Ramos (cell line): ENCODE data around the gene KIRREL3.

ENCODE experiments used
- in situ Hi-C: fragments of 300-500 bp; cut with MboI; formaldehyde crosslinking; loops from one replicate; pipeline ENCODE4 v1.14.3; 2022; ENCODE audit warnings: low sequenced_read_pairs; ENCODE audit not compliant: unreplicated experiment

Gene KIRREL3

DNA sequence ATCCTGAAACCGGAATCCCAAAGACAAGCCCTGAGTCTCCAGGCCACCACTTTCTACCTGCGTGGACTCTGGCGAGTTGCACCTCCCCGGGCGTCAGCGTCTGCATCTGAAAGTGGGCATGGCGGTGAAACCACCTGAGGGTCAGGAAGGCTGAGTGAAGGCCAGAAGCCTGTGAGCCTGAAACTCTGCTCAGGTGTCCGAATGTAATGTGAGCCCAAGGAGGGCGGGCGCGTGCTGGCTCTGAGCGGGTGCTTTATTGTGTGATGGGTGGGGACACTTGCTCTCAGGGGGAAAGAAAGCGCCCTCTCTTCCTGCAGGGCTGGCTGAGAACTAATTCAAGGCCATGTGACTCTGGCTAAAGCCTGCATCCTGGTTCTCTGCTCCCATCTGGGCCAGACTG, 509.5 kb downstream of the KIRREL3 start:
- in situ Hi-C loops, result no loop called here

DNA sequence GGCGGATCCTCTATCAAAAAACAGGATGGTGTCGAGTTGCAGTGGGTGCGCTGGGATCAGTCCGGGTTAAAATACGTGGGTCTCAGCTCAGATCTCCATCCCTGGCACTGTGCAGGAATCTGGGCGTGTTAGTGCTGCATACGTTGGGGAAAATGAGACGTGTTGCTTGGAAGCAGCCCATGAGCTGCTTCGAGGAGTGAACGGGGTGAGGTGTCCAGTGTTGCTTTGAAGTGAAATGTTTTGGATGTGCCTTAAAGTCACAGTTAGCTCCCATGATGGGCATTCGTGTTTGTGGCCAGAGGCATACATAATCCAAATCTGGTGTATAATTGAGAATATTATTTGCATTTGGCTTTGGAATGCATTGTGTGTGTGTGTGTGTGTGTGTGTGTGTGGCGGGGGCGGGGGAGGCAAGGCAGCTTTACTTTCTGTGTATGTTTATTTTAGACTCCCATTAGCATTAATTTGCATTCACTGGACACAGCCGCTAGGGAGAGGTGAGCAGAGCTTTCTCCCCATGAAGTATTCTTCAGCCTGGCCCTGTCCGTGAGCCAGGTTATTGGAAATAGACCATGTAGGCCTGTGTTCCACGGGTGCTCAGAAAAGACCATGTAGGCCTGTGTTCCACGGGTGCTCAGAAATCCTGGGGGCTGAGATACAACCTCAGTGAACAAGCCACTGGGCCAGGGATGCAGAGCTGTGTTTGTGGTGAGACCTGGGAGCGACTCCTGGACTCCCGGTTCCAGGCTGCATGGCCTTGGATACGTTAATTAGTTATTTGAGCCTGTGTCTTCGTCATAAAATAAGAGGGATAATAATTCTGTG, 510.5 kb downstream of the KIRREL3 start:
- in situ Hi-C loops, result no loop called here

DNA sequence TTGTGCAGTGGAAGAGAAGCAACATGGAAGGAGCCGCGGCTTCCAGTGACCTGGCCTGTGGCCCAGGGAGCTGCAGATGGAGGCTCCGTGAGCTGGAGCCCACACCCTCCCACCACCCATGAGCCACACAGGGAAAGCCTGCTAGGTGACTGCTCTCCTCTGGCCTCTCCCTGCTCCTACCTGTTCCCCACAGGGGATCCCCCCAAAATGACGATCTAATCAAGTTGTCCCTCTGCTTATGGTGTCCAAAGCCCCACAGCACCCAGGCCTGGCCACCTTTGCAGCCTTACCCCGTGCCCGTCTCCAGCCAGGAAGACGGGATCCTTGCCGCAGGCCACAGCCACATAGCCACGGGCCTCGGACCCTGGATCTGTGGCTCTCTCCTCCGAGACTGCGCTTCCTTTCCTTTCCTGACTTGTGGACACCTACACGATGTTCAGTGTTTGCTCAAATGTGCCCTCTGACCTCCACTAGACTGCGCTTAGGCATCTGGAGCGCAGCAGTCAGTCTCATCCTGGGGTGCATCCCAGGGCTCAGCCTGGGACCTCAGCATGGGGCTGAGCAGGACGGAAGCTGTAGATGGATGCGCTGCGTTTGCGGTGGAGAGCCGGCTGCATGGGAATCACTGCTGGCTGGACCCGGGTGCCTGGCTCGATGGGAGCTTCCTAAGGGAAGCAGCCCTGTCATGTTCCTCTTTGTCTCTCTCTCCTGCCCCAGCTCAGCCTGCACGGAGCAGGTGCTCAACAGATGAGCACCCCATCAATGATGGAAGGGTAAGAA, 511.8 kb downstream of the KIRREL3 start:
- in situ Hi-C loops, result no loop called here

DNA sequence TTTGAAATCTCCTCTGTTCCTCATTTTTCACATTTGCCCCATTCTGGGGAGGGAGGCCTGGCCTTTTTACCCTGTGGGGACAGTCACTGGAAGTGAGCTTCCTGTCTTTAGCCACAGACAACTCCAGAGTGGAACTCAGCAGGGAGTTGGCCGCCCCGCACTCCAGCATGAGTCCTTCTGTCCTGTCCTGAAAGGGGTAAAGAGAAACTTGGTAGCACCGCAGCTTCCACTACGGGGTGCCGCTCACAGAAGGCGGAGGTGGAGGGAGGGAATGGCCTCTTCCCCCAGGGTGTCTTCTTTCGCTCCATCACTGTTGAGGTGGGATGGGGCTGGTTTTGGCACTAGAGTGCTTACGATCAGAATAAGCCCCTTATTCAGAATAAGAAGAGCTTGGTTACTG, 512.9 kb downstream of the KIRREL3 start:
- in situ Hi-C loops, result no loop called here

DNA sequence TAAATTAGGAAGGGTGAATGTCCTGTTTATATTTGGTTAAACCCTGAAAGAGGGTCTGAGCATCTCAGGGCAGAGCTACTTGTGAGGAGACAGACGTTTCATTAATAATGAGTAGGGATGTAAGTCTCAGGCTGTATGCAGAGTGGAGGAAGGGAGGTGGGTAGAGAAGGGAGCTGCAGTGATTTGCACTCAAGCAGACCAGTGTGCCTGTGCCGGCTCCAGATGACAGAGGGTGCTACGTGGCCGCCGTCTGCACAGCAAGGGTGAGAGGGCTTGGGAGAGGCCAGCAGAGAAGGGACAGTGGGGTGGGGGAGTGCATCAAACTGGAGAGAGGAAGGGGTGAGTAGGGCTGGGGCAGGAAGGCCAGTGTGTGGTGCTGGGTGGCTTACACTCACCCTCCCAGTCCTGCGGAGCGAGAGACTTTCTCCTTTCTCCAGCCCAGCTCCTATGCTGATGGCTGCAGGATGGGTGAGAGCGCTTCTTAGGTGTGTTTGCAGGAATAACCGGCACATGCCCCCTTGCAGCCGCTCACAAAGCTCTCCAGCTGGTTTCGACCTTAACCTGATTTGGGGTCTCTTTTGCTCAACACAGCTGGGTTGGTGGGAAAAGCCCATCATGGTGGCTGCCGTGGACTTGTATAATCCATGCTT, 514.5 kb downstream of the KIRREL3 start:
- in situ Hi-C loops, result no loop called here

DNA sequence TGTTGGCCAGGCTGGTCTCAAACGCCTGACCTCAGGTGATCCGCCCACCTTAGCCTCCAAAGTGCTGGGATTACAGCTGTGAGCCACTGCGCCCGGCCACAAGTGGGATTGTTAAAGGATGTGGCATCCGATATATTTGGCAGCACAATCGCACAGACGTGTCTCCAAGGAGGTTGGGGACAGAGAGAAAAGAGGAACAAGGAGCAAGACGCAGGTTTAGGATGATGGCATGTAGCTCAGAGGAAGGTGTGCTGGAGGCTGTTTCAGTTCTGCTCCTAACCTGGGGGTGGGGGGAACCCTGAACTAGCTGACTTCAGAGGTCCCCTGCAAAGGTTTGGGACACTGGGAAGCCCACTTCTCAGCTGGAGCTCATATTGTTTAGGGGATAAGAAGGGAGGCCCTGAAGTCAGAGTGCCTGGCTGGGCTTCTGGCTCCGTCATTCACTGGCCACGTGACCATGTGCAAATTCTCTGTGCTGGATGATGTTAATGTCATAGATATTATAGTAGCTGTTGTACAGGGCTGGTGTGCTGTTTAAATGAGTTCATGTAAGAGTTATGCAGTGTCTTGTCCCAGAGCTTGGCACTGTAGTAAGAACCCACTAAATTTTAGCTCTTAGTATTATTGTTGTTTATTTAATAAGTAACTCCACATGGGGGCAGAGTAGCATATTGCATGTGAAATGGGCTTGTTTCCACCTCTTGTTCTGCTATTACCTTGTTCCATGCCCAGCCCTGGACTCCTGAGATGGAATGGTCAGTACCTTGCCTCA, 515.4 kb downstream of the KIRREL3 start:
- in situ Hi-C loops, result no loop called here

DNA sequence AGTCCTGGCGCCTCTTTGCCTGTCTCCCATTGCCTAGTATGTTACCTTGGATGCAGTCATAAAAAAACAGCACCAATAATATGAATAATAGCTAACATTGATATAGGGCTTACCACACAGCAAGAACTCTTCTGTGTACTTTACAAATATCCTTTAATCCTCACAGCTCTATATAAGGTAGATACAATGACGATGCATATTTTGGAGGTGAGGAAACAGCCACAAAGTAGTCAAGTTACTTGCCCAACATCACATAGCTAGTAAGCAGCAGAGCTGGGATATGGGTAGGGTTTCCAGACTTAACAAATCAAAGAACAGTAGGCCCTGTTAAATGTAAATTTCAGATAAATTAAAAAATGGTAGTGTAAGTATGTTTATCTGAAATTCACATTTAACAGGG, 516.3 kb downstream of the KIRREL3 start:
- in situ Hi-C loops, result no loop called here

DNA sequence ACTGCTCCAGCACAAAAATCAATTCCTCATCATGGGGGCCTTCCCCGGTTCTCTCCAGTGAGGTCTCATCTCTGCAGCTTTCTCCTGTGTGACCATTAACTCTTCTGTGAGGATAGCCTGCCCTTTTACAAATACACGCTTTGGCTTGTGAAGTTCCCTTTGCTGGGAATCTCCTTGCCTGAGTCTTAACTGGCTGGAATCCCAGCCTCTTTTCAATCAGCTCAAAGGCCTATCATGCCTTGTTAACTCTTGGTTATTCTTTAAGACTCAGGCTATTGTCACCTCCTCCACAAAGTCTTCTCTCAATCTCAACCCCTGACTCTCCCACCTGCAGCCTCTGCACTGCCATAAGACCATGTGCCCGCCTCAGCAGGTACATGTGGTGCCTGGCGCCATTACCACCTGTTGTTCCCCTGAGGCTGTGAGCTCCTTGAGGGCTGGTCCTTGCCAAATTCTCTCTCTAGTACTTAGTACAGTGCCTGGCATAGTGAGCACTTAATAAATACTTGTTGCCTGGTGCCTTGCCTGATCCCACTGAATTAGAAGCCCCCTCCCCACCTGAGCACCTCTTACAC, 516.9 kb downstream of the KIRREL3 start:
- in situ Hi-C loops, result no loop called here

DNA sequence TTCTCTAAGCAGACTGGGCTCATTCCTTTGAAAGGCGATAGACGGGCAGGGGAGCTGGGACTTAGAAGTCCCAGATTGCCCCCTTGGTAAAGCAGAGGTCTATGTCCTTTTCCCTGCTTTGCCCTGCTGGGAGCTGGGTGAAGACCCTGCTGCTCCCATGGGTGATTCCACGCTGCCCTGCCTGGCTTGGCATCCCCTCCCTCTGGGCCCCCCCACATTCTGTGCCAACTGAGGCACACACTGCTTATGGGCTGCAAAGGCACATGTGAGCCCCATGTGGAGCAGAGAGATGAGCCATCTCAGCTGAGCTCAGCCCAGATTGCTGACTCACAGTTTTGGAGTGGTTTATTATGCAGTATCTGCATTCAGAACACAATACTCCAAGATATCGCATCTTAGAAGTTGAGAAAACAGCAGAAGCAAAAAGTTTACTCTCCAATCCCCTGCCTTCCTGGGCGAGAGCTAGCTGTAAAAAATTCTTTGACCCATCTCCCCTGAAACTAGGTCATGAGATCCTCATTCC, 517.9 kb downstream of the KIRREL3 start:
- in situ Hi-C loops, result no loop called here

DNA sequence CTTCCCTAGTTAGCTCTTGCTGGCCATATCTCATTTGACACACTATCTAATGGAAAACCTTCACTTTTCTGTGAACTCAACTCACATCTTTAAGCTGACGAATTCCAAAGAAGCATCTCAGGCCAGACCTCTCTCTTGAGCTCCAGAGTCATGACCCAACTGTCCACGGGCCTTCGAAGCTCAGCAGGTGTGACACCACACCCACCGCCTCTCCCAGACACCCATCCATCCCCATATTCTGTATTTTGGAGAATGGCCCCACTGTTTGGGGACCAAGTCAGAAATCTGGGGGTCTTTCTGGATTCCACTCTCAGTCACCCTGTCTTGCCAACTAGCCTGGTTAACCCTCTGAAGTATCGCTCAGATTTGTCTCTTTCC, 519.3 kb downstream of the KIRREL3 start:
- in situ Hi-C loops, result no loop called here

DNA sequence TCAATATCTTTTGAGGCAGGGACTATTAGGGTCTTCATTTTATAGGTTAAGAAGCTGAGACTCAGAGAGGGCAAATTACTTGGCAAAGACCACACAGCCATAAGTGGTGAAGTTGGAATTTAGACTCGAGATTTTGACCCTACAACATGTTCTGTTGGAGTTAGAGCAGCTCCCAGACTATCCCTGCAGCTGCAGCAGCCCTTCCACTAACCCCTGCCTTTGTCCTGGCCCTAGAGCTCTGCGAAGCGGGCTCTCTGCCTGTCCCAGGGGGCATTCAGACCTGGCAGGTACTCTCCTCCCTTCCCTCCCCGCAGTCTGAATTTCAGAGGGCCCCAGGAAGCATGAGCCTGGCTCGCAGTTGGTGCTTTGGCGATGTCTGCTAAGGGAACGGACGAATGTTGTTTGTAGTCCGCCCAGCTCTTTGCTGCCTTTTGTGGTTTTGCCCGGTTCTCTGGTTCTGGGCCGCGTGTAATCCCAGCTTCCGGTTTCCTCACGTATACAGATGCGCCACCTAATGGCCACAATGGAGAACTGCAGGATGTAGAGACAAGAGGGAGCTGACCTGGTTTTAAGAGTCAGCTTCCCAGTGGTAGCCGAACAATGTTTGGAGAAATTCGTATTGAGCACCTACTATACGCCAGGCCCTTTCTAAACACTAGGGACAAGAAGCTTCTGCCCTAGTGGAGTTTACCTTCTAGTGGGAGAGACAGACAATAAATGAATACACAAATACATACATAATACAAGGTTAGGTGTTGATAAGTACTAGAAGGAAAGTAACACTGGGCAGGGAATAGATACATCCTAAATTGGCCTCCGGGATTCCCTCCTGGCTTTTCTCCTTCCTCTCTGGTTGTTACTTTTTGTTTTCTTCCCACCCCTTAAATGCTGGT, 519.9 kb downstream of the KIRREL3 start:
- in situ Hi-C loops, result no loop called here

DNA sequence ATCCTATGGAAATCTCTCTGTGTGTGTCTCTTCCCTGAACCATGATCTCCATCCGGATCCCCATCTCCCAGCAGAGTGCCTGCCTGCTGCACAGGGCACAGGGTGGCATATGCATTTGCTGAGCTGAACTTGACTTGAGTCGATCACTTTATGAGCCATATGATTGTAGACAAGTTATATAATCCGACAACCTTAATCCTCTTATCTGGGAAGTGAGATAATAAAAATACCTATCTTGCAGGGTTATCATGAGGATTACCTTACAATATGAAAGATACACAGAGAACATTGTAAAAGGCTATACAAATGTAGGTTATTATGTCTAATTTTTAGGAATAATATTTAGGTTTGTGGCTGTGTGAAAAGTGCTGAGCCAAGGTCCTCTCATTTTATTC, 520.6 kb downstream of the KIRREL3 start:
- in situ Hi-C loops, result no loop called here

DNA sequence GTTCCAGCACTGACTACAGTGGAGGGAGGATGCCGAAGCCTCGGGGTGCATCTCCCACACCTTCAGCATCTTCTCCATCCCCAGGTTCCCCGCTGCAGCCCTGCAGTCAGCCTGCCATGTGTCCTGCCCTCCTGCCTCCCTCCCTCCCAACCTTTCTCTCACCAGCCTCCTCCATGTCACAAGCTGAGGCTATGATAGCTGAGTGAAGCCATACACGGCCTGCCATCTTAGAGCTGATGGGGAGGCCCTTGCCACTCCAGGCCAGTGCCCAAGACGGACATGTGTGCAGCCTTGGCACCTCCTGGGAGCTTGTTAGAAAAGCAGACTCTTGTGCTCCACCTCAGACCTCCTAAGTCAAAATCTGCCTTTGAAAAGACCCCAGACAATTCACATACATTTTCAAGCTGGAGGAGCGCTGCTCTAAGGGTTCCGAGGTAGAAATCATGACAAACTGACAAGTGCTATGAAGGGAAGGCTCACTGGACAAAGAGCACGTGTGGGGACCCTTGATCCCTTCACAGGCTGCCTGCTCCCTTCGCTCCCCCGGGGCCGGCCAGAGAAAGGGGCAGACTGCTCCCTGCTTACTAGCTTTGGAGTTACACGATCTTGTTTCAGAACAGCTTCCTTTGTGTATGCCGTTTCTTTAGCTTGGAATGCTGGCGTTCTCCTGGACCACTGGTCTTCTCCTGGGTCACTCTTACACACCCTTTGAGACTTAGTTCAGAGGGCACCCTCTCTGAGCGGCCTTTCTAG, 521.2 kb downstream of the KIRREL3 start:
- in situ Hi-C loops, result no loop called here

DNA sequence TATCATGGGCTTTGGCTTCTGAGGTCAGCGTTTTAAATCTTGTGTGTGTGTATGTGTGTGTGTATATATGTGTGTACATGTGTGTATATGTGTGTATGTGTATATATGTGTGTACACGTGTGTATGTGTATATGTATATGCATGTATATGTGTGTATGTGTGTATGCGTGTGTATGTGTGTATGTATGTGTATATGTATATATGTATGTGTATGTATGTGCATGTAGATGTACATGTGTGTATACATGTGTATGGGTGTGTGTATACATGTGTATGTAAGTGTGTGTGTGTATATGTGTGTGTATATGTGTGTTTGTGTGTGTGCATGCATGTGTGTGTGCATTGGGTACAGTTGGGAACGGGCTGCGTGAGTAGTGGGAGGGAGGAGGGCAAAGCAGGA, 522.1 kb downstream of the KIRREL3 start:
- in situ Hi-C loops, result no loop called here

DNA sequence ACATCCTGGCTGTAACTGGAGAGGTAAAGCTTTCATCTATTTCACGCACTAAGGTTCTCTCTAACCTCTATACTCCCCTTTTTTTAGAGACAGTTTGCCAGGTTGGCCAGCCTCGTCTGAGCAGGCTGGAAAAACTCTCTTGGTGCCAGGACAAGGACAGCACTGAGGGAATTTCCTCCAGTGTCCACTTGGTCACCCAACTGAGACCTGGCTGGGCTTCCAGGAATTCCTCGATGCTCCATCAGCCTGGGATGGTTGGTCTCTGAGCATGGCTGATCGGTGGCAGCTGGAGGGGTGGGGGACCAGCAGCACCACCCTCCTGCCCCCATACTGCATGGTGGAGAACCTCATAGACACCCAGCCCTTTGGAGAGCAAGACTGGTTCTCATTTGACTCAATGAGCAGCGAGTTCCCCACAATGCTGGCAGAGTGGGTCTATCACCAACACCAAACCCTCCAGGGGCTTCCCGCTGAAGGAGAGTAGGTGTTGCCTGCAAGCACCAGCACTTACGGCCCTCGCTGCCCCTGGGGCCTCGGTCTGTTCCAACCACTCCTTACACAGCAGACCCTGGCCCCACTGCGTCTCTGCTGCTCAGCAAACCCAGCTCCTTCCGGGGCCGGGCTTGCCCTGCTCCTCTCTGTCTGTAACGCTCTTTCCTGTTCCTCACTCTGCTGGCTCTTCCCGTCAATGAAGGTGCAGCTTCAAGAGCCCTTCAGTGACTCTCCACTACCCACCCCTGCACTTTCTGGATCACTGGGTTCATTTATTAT, 522.9 kb downstream of the KIRREL3 start:
- in situ Hi-C loops, result no loop called here

DNA sequence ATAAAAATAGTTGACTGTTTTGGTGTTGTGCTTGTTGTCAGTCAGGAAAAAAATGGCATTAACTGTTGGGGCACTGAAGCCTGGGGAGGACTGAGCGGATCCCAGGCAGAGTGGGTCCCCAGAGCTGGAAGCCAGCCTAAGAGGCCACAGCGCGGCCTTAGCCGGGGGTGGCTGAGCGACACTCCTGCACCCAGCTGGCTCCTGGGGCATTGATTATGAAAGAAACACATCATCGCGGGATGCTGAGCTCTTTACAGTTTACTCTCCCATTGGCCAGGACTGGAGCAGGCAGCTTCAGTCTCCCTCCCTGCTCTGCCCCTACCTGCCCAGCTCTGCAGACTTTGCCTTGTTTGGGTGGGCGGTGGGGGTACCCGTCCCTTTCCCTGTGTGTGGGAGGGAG, 523.6 kb downstream of the KIRREL3 start:
- in situ Hi-C loops, result no loop called here

DNA sequence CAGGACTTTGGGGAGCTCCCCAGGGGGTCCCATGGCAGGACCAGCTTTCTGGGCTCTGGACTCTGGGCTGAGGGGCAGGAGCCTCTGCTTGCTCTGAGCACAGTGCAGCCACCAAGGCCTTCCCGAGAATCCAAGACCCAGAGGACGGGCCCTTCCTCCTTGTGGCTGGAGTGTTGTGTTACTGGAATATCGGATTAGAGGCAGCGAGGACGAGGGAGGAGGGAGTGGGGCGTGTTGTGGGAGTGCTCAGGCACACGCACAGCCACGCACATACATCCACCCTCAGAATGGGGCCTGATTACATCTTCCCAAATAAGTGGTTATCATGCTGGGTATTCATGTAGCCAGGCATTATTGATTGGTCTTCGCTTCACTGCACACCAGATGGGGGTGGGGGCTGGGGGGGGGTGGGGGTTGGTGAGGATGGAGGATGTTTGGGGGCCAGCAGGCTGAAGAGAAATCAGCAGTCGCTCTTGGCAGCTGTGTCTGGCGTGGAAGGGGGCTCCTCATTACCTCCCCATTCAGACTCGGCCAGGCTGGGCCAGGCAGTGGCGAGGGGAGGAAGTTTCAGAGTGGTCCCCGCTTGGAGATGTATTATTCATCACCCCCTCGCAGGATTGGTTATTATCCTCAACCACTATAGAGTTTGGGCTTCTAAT, 524.2 kb downstream of the KIRREL3 start:
- in situ Hi-C loops, result no loop called here
